HG03045 (cell line): ENCODE results near the gene MAMLD1.

Experiments used
- ATAC-seq: cut with Tn5 transposase; IDR thresholded peaks from one replicate; pipeline ENCODE4 v1.9.1; 2021; ENCODE audit warnings: mild to moderate bottlenecking, moderate library complexity; ENCODE audit not compliant: unreplicated experiment

MAMLD1 gene

GRCh38 chrX:150525061-150525919 is 162.2 kb downstream of the MAMLD1 start:
- no peak for ATAC-seq

DNA sequence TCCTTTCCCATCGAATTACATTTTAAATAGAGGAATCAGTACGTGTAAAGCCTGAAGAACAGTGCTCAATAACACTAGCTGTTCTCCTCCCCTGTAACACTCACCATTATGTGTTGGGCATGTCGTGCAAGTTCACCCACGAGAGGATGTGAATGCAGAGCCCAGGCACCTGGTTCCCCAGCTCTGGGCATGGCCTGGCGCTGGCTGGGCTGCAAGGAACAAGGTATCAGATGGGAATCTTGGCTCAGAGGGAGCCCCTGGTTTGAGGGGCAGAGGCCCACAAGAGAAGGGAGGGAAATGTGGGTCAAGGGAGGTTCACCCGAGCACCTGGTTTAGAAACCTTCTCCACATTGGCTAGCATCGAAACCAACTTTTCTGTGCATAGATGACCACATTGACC is 163.6 kb downstream of the MAMLD1 start:
- ATAC-seq, result no peak

- no peak for ATAC-seq
Observed at GRCh38 chrX:150527108-150527507, 164.0 kb downstream of the MAMLD1 start.

DNA sequence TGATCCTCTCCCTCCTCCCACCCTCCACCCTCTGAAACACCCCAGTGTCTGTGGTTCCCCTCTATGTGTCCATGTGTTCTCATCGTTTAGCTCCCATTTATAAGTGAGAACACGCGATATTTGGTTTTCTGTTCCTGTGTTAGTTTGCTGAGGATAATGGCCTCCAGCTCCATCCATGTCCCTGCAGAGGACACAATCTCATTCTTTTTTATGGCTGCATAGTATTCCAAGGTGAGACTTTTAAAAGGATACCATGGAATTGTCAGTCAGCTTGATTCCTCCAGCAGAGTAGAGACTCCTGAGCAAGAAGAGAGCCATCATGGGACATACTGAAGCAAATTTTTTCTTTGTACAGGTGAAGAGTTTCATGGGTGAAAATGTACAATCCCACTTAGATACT is 166.5 kb downstream of the MAMLD1 start:
- no peak for ATAC-seq

GRCh38 chrX:150530821-150531220 is 167.7 kb downstream of the MAMLD1 start:
- no peak for ATAC-seq

- no peak for ATAC-seq
Observed at GRCh38 chrX:150531467-150531866, 168.3 kb downstream of the MAMLD1 start.

DNA sequence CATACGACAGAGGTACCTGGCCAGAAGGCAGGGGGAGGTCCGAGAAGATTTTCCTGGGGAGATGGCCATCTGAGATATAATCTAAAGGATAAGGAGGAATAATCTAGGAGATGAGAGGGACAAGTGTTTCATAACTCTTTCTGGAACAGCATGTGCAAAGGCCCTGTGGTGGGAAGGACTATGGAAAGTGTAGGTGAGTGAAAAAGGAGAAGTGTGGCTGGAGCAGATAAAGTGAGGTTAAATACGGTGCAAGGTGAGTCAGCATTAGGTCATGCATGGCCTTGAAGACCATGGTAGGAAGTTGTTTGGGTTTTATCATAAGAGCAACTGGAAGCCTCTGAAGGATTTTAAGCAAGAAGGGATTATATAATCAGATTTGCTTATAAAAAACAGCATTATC is 170.7 kb downstream of the MAMLD1 start:
- no peak for ATAC-seq

- no peak for ATAC-seq
Observed at GRCh38 chrX:150536455-150537116, 173.5 kb downstream of the MAMLD1 start.

DNA sequence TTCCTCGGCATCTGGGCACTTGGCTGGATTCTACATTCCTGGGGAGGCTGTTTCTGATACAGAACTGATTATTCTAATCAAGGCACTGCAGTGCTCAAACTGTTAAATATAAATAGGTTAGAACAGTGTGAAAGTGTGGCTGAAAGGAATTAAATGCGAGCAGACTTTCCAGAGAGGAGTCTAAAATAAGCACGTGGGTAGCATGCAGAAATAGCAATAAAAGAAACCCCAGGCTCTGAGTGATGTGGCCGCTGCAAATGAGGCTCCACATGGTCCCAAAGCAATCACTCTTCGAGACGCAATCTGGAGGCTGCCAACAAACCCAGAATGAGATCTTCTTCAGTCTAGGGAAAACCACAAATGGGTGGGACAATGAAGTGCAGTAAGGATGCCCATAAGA is 174.7 kb downstream of the MAMLD1 start:
- no peak for ATAC-seq

DNA sequence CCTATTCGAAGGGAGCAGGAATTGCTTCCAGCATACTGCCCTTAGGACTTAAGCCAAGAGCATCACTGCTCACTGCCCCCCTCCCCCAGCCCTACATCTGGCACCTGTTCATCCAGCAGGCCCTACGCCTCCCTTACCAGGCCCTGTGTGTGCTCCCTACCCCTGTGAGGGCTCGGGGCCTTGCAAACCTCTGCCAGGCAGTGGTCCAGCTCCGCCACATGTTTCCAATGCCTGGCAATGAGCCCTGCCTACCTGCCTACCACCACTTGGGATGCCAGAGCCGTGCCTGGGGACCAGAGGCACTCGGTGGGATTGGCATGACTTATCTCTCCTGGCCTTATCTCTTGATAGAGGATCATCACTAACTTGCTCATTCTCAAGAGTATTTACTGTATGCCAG is 177.8 kb downstream of the MAMLD1 start:
- ATAC-seq, result no peak

GRCh38 chrX:150542846-150543229 is 179.7 kb downstream of the MAMLD1 start:
- peak; percentile 22 for ATAC-seq

- ATAC-seq, result peak; percentile 51
Observed at GRCh38 chrX:150543230-150544155, 180.4 kb downstream of the MAMLD1 start.

GRCh38 chrX:150544222-150544787 is 181.2 kb downstream of the MAMLD1 start:
- no peak for ATAC-seq

DNA sequence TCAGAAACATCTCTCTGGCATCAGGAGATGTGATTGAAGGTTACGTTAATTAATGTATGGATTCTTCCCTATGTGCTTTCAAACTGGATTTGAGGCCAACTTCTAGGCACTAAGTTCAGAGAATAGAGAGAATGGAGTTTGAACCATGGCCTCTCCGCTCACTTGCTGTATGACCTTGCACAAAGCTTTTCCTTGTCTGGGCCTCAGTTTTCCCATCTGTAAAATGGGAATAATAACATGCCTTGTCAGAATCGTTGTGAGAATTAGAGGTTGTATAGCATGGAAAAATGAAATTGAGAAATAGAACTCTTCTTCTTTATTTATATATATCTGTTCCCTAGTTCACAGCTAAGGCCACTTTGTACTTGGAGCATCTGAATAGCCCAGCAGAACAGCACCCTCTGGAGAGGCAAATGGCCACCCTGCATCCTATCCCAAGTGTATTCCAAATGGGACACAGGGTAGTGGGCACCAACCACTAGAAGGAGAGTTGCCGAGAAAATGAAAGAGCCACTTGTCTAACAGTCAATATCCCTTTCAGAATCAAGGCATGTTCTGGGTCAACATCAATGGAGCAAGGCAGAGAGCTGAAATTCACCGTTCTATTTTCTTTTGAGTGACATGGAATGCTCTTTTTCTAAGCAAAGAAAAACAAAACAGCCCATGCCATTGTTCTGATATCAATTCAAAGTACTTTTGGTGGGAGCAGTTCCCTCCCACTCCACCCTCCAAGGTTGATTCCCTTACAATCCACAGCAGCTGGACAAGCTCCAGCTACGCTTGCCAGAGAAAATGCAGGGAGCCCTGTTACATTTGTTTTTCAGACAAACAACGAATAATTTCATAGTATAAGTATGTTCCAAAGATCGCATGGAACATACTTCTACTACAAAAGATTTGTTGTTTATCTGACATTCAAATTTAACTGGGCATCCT is 182.0 kb downstream of the MAMLD1 start:
- no peak for ATAC-seq

- no peak for ATAC-seq
Observed at GRCh38 chrX:150546711-150547153, 183.6 kb downstream of the MAMLD1 start.

GRCh38 chrX:150547375-150548115 is 184.4 kb downstream of the MAMLD1 start:
- peak; percentile 64 for ATAC-seq

DNA sequence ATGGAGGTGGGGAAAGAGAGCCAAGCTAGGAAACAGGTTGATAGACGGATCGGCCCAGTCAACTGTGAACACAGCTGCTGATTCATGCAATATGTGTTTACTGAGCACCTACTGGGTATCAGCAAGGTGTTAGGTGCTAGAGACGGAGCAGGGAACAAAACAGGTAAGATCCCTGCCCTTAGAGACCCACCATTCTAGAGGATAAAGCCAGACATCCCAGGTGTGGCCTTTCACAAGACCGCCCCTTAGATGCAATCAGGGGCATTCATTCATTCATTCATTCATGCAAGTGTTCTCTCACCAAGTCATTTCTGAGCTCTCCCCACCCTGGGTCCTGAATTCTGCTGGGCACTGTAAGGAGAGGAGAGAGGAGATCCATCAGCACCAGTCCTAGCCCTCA is 185.1 kb downstream of the MAMLD1 start:
- ATAC-seq, result no peak

GRCh38 chrX:150548684-150549083 is 185.6 kb downstream of the MAMLD1 start:
- ATAC-seq, result no peak

DNA sequence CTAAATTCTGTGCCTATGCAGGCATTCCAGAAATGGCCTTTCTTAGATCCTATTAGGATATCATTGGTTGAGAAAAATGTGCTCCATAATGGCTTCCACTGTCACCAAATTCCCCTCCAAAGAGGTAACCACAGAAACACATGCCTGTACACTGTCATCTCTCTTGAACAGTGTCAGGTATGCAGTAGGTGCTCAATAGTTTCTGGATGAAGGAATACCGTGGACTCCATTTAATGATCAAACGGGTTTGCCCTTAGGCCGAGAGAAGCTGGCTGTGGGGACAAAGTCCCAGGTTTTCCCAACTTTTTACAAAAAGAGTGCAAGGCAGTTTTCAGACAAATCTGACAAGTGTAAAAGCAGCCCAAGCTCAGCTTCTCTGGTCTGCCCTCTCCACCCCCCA is 188.8 kb downstream of the MAMLD1 start:
- no peak for ATAC-seq
